GM12892 (cell line): ENCODE data around the gene CAPN5.

Experiments
- POLR2A ChIP-seq: IDR thresholded peaks from 2 replicates; pipeline ENCODE4 v1.6.1; 2011; ENCODE audit warnings: low read depth, low read length, control low read depth
- TAF1 ChIP-seq: IDR thresholded peaks from 2 replicates; pipeline ENCODE4 v1.6.1; 2011; ENCODE audit warnings: low read depth, mild to moderate bottlenecking, control low read depth, low read length, borderline replicate concordance

- TF ChIP-seq TAF1 (no peak), POLR2A (no peak)
Measured at GRCh38 chr11:77096591-77097019, 29.8 kb downstream of the CAPN5 start.
